ENCODE results near the gene KLHL7.

Gene KLHL7, protein sequence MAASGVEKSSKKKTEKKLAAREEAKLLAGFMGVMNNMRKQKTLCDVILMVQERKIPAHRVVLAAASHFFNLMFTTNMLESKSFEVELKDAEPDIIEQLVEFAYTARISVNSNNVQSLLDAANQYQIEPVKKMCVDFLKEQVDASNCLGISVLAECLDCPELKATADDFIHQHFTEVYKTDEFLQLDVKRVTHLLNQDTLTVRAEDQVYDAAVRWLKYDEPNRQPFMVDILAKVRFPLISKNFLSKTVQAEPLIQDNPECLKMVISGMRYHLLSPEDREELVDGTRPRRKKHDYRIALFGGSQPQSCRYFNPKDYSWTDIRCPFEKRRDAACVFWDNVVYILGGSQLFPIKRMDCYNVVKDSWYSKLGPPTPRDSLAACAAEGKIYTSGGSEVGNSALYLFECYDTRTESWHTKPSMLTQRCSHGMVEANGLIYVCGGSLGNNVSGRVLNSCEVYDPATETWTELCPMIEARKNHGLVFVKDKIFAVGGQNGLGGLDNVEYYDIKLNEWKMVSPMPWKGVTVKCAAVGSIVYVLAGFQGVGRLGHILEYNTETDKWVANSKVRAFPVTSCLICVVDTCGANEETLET

DNA sequence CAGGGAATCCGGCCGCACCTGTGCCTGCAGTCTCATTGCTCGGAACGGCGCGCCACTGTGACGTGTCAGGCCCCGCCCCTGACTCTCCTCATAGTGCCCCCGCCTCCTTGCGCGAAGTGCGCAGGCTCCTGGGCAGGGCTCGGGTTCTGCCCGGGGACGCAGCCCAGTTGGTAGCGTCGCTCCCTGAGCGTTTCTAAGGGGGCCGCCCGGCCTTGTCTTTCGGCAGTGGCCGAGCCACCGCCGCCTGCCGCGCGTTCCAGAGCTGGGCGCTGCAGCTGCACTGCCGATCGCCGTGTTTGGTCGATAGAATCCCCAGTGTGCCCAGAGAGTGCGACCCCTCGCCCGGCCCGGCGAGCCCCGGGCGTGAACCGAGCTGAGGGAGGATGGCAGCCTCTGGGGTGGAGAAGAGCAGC lies at the start of gene KLHL7:
Gene KLHL7 (plus strand): TSS at position 142 of the 413 bp plus-strand sequence. CDS start 242 bp downstream, at position 384.
- DNase-seq, result peak; percentile 63 to 98 (median 92)

DNA sequence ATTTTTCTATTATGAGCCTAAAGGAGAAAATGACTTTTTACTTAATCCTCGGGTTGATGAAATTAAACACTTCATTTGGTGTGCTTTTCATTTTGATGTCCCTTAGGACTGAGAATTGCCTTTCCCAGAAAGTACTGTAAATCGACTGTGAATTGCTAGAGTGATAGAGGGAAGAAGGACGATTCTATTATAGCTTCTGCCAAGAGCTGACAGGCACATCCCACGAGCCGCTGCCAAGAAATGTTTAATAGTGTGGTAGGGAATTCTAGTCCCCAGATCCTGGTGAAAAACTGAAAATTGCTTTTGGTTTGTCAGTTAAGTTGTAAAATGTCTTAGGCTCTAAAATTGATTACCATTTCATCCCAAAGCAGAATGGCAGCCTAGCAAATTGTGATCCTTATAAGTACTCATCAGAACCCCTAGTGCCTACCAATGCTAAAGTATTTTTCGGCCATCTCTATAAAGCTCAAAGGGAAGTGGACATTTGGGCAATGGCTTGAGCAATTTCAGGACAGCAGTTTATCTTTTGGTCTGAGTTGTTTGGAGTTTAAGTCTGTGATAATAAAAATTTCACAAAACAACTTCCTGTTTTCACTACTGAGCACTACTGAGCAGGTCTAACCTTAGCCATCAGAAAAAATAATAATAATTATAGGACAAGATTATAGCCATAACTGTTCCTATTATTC lies 47.0 kb upstream of the KLHL7 start:
- peak in 5 of 56 donors; percentile 1 to 24 (median 11) for DNase-seq

DNA sequence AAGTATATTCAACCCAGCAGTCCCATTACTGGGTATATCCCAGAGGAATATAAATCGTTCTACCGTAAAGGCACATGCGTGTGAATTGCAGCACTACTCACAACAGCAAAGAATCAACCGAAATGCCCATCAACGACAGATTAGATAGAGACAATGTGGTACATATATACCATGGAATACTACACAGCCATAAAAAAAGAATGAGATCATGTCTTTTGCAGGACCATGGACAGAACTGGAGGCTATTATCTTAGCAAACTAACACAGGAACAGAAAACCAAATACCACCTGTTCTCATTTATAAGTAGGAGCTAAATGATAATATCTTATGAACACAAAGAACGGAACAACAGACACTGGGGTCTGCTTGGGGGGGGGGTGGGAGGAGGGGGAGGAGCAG lies 44.3 kb upstream of the KLHL7 start:
- DNase-seq, result no peak

DNA sequence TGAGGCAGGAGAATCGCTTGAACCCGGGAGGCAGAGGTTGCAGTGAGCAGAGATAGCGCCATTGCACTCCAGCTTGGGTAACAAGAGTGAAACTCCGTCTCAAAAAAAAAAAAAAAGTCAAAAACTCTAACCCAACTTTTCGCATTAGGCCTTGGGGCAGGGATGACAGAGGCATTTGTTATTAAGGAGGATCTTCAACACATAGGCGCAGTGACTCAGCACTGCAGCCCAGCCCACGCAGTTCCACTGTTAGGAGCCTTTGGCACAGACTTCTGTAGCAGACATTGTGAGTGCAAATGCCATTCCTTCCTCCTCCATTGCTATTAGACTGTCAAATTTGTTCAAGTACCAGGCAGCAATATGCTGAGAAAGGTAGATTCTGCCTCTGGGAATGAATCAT lies 43.1 kb upstream of the KLHL7 start:
- DNase-seq, result peak in 36 of 56 donors; percentile 2 to 83 (median 38)

DNA sequence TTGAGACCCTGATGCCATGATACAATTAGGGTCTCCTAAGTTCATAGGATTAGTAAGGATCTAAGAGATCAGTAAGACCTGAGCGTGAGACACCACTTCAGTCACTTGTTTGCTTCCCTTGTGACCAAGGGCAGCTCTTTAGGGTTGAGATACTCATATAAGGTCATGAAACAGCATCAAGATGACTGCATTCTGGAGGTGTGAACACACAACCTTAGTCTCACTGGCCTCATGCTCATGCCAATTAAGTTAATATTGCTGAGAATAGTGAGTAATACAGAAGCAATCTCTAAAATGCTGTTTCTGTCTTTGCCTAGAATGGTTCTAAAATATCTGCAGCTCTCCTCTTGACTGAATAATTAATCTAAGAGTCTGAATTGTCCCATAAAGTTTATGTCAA lies 39.6 kb upstream of the KLHL7 start:
- no peak for DNase-seq

DNA sequence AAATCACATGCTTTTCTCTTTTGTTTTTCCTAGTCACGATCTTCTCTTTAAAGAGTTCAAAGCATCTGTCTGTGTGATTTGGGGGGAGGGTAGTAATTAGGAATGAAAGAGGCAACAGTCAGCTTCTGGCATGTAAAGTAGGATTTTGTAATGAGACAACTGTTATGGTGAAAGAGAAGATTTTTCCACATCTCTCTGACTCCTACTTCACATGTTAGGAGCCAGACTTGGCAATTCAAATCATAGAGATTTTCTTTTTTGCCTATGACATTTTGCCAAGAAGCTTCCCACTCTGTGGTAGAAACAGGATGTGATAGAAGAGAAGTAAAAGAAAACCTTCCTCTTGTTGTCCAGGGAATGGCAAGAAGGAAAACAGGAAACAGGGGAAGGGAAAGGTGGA lies 38.3 kb upstream of the KLHL7 start:
- no peak for DNase-seq

DNA sequence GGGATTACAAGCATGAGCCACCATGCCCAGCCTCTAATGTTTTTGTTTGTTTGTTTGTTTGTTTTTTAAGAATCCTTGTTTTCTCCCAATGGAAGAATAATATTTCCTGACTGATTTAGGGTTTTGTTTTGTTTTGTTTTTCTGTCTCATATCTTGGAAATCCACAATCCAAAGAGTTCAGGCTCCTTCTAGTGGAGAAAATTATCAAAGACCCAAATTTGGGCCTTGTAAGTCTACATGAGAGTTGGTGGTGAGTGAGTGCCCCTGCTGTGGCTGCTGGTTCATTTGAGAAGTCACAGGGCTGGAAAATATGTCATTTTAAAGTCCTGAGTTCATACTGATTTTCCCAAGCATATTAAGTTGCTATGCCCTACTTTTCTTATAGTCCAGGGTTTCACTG lies 33.5 kb upstream of the KLHL7 start:
- DNase-seq, result no peak

DNA sequence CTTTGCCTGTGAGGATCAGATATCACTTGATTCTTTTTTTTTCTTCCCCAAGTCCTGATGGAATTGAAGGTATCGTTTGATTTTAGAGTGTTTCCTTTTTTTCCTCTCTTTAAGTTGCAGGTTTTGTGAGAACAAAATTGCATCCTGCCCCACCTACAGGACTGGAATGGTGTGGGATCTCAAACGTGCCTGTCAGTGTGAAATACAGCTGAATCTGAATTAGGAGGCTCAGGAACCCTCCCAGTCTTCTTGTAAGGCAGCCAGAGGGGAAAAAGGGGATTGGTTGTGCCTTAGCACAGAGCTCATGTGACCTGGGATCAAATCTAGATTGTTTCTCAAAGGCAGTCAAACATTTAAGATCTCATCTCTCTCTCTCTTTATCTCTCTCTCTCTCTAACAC lies 32.7 kb upstream of the KLHL7 start:
- peak in 11 of 56 donors; percentile 3 to 37 (median 17) for DNase-seq

DNA sequence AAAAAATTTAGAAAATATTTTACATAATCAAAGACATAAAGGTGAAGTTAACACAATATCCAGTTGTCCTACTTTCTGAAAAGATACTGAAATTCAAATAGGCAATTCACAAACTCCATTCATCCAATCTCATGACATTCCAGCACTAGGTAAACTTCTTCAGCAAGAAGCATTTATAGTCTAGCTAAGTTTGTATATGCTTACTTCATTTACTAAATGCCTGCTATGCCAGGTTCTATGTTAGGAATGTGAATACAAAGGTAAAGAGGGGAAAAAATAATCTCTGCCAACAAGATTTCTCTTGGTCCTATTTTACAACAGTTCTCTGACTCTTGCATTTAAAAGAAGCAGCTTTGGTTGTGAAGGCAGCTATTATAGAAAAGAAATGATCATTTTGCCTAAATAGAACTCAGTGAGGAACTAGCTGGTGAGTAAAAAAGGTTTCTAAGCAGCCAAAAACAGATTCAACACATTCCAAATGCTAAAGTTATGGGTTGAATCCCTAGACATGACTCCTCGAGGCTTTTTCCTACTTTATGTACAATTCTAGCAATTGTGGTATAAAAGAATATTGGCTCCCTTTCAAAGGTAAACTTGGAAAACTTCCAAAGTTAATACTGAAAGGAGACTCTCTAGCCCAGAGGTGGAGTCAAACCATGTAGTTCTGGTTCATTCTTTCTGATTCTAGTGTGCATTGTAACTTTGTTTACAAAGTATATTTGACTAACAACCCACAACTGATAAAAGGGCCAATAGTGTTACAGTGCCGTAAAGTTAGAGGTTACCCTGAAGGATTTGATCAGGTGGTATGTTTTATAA lies 30.9 kb upstream of the KLHL7 start:
- DNase-seq, result no peak

DNA sequence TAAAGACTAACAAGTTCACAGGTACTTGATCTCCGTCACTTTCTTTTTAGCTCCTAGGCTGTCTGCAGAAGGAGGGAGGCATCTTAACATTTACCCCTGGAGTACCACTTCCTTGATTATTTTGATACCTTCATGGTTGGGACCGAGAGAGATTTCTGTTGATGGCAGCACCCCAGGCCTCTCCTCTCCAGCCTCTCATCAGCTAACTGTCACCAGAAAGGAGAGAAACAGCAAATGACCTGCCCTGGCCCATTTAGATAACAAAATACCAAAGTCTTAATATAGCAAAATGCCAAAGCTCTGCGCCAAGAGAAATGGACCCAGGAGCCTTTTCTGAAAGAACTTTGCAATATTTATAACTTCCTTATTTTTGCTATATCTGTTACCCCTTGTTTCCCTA lies 30.0 kb upstream of the KLHL7 start:
- no peak for DNase-seq

DNA sequence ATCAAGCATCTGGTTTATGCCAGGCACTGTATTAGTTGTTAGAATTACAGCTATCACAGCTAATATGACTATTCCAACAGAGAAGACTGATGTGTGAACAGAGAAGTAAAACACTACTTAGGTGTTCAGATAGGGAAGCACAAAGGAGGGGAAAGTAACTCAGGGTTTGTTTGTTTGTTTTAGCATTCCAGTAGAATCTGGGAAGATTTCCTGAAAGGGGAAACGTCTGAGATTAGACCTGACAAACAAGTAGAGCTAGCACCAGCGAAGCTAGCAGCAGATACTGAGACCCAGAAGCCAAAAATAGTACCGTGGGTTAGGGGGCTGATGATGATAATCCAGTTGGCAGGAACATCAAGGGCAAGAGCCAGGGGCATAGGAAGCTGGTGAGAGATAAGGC lies 28.8 kb upstream of the KLHL7 start:
- no peak for DNase-seq

DNA sequence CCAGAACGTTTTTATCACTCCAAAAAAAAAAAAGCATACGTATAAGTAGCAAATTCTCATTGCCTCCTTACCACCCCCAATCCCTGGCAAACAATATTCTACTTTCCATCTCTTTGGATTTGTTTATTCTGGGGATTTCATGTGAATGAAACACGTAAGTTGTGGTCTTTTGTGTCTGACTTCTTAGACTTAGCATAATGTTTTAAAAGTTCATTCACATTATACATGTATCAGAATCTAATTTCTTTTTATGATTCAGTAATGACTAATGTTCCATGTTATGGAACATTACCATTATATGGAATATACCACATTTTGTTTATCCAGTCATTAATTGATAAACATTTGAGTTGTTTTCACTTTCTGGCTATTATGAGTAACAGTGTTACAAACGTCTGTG lies 12.5 kb upstream of the KLHL7 start:
- no peak for DNase-seq

DNA sequence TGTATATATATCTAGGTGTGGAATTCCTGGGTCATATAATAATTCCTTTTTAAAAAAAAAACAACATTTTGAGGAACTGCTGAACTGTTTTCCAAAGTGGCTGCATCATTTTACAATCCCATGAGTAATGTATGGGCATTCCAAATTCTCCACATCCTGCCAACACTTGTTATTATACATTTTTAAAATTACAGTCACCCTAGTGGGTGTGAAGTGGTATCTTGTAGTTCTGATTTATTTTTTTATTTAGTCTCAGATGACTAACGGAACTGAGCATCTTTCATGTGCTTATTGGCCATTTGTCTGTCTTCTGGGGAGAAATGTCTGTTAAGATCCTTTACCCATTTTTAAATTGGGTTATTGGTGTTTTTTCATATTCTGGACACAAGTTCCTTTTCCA lies 12.0 kb upstream of the KLHL7 start:
- no peak for DNase-seq

DNA sequence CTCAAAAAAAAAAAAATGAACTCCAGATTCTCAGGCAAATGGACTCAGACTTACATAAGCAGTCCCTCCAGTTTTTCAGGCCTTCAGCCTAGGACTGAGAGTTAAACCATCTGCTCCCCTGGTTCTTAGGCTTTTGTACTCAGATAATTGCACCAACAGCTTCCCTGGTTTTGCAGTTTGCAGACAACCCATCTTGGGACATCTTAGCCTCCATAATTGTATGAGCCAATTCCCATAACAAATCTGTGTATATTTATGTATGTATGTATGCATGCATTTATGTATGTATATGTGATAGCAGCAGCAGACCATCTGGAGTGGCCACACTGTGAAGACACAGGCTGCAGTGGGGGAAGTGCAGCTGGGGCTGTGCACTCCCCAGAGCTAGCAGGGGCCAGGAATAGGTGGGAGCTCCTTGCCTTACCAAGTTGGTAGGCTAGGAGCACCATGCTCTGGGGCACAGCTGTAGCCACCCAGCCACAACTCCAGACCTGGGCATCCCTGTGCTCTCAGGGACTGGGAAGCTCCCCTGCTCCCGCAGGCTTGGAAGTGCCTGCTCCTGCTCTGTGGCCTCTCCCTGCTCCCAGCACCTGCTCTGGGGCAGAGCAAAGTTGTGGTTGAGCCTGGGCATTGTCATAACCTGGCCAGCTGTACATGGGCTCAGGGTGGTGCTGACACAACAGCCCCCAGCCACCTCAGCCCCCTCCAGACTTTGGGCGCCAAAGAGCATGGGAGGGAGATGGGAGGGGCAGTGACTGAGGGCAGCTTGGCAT lies 8.9 kb upstream of the KLHL7 start:
- DNase-seq, result no peak

DNA sequence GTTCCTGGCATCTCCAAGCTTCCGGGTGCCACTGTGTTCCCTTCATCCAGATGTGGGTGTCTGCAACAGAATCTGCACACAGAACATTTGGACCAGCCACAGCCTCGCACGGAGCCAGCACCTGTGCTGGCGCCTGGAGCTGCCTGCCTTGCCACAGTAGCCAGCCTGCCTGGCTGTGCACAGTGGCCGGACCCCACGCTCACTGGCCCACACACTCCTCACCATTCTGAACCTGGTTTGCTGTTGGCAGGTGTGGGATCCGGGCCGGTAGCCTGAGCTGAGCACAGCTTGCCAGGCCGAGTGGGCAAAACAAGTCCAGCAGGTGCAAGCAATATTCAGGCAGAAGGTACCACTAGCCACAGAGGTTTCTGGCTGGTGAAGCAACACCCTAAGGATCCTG lies 7.6 kb upstream of the KLHL7 start:
- DNase-seq, result no peak

DNA sequence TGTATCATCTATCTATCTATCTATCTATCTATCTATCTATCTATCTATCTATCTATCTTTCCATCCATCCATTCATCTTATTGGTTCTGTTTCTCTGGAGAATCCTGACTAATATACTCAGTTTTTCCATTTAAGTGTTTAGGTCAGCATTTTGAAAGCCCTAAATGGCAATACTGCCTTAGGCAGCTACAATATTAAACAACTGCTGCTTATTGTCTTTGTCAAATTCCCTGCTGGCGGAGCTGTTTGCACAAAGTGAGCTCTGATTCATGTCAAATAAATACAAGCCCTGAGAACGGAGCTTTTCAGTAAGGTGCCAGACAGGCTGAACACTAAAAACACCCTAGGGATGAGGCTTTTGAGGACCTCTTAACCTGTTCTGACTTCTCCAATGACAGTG lies 7.1 kb upstream of the KLHL7 start:
- DNase-seq, result no peak

DNA sequence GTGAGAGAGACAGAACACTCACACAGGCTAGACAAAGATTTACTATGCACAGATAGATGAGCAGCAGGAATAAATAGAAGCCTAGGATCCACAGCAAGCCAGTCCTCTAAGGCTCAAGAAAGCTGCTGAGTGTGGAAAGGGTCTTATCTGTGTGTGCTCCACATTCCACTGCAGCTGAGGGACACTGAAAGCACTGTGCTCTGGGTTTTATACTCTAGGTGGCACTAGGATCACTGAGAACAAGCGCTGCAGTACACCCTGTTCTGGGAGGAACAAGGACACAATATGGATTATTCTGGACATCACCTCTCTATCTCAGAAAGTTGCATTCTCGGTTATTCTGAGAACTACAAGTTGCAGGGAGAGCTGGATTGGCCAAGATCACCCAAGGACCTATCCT lies 4.9 kb upstream of the KLHL7 start:
- no peak for DNase-seq

DNA sequence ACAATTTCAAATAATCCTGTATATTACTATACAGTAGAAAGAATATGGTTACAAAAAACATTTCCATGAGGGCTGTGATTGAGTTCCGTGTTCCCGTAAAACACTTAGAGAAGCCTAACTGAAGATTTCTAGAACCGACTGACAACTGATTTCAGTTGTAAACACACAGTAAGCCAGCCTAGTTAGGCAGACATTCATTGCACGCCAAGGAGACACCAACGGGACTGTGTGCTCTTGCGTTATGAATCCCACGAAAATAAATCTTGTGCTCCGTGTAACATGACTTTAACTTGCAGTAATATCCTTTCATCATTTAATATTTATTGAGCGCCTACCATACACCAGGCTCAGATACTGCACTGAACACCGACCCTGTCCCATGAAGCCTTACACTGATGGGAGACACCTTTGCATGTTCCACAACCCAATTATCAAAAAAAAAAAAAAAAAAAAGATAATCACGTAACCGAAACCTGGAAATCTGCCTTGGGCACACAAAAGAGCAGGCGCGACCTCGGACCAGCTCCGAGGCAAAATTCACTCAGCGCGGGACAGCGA lies 420 bp upstream of the KLHL7 start:
- DNase-seq, result no peak

DNA sequence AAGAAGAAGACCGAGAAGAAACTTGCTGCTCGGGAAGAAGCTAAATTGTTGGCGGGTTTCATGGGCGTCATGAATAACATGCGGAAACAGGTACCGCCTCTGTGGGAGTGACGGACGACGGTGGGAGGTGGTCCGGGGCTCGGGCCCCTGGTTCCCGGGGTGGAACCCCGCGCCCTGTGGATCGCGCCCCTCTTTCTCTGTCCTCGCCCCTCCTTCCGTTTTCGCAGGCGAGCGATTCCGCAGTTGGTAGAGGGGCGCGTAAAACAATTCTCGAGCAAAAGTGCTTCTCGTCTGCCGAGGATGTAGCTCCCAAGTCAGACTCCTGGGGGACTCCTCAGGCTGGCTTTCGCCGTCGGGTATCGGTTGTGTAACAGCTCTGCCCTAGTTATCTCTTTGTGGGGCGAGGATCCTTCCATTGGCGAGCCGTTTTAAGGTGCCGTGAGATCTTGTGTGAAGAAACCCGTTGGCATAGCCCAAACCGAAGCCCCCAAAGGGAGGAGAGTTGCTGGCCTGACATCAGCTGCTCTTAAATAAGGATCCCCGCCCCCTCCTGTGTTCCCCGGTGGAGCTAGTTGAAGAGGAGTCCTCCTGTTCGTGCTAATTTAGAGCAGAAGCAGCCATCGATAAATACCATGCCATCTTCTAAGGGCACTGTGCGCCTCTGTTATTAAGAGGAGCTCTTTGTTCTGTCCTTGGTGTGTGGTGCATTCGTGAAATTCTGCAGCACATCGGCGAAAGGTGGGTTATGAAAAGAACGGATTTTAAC lies 655 bp downstream of the KLHL7 start:
- peak in 52 of 56 donors; percentile 10 to 76 (median 52) for DNase-seq

Measured in nucleus accumbens (tissue), 56 donors.